HG03045 (cell line): ENCODE measurements around the gene PDE4D.
"Not testable (repeated sequence)": the region's sequence is repeated elsewhere in the genome, so short reads cannot be mapped to it uniquely, and the experiment has no call there.

Experiments
- ATAC-seq: cut with Tn5 transposase; IDR thresholded peaks from one replicate; pipeline ENCODE4 v1.9.1; 2021; ENCODE audit warnings: mild to moderate bottlenecking, moderate library complexity; ENCODE audit not compliant: unreplicated experiment

Gene PDE4D

GRCh38 chr5:59712836-59713497, 180.6 kb downstream of the PDE4D start:
- no peak for ATAC-seq

- ATAC-seq: no peak
Observed at GRCh38 chr5:59711310-59711709, 182.2 kb downstream of the PDE4D start.

GRCh38 chr5:59709846-59710245, 183.7 kb downstream of the PDE4D start:
- ATAC-seq: no peak

GRCh38 chr5:59709346-59709821, 184.1 kb downstream of the PDE4D start:
- no peak for ATAC-seq

- no peak for ATAC-seq
Observed at GRCh38 chr5:59704936-59705335, 188.6 kb downstream of the PDE4D start.

DNA sequence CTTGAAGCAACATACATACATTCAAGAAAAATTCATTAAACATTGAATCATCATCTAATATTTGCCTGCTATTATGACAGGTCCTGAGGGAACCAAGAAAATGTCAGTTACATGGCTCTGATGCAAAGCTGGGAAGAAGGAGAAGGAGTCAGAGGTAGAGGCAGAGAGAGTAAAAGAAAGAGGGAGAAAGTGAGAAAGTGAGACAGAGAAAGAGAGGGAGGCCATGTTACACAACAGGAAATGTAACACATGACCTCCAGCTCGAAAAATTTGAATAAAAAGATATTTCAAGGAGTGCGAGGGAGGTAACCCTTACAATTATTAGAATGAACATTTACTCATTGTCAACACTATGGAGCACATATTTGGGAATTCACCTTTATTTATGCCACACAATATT, 189.7 kb downstream of the PDE4D start:
- no peak for ATAC-seq

DNA sequence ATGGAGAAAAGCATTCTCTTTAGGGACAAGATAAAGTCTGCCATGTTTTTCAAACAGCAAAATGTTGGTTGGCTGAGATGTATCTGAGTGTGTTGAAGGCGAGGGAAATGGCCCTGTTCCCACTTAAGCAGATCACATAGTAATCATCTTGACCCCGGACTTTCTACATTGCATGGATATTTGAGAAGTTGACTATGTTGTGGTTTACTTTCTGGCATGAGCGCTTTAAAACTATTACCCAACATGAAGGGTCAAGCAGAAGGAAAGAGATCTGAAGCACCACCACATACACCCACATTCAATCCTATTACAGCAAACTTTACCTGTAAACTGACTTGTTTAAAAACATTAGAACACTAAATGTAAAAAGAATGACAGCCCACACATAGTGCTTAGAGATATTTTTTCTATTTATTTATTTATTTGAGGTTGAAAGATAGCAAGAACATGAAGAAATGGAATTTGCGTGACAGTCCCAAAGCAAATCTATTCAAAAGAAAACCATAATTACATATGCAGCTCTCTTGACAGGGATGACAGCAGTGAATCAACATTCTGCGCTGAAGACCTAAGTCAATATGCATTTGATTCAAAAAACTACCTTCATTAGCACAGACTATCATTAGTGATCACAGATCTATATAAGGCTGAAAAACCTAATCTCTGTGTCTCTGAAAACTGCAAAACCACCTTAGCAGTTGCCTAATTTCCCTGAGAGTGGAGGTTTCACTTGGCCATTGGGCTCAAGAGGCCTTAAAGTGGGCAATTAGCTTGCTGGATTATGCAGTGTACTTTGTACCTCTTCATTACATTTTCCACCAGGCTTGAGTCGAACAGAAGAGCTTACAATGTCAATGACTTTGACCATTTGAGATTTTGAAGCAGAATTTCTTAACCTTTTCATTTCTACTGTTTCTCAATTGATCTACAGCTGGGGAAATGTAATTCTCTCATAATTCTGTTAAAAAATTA, 195.0 kb downstream of the PDE4D start:
- no peak for ATAC-seq

DNA sequence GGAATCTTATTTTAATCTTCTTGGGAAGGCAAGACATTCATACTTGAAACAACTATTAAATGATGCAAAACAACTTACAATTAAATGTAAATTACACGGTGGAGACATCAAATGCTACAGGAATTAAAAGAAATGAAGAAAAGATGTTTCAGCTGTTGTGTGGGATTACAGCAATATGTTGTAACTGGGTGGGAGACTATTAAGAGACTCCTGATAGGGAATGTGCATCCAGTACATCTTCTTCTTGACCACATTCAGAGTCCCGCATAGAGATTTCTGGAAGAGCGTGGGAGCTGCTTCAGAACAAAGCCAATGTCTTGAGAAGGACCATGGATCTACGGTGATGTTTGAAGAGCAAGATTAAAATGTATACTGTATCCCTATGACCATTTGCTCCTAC, 199.1 kb downstream of the PDE4D start:
- ATAC-seq: no peak

DNA sequence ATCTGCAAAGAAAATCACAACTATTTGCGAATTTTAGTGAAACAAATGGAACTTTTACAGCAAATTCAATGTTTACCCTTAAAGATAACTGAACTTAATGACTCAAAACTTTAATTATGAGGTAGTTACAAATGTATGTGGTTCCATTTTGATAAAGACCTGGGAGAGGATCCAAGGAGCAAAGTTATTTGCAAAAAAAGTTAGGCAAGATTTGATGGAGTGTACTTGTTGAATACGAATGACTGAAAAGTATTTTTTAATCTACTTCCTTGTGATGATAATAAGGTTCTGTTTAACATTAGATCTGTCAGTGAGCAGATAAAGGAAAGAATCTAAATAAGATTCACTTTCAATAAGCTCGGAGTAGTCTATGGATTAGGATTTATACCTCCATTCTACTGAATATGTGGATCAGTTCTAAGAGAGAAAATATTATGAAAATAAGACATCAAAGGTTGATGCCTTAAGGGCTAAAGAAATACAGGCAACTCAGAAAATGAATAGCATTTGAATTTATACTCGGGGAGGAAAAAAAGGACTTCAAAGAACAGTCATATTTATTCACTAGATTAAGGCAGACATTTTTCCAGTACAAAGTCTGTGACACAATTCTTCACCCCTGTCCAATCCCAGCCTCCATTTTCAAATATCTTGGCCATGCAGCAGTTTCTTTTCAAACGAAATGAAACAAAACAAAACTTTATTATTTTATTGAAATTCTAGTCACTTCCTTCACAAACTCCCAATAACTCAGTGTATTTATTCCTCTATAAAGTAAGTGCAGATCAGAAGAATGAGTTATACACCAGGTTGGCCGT, 199.8 kb downstream of the PDE4D start:
- no peak for ATAC-seq

DNA sequence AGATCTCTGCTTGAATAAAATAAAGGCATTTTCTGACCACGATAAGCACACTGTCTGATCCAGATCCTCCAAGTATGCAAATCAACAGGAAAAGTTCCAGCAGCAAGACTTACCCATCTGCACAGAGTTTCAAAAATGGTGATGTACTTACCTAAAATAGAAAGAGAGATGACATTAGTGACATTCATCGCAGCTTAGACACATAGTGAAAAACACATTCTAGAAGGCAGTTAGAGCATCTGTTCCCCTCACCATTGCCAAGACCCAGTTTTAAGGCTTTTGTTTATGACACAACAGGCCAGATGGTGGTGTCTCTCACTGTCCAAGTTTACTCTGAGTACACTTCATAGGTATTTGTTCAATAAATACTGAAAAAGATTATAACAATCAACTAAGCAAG, 207.7 kb downstream of the PDE4D start:
- no peak for ATAC-seq

- no peak for ATAC-seq
Observed at GRCh38 chr5:59685191-59685530, 208.4 kb downstream of the PDE4D start.

DNA sequence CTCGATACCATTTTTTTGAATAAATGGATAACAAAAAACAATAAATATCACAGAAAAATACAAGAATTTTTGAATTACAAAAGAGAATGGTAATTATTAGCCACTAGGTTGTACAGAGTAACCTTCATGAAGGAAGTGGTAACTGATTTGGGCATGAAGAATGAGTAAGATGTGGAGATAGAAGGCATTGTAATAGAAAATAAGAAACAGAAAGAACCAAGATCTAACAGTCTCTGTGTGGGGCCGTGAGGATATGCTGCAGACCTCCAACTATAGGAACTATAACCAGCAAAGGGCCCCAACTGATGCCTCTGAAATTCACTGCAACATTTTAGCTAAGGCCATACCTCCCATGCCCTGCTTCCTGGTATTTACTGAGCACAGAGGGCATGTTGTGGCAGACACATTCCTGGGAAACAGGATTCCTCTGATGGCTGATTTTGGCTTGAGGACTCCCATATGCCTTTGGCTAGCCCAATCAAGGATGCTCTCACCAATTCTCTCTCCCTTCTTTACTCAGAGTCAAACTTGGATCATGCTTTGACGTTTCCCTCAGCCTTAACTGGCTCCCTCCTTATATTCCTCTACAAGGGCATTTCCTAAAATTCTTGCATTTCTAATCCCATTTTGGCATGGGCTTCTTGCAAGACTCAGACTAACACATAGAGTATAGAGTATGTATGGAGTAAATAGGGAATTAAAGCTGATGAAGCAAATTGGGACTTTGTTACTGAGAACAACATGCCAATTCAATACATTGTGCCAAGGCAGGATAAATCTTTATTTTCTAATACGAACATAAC, 208.9 kb downstream of the PDE4D start:
- no peak for ATAC-seq

- no peak for ATAC-seq
Observed at GRCh38 chr5:59683311-59683710, 210.2 kb downstream of the PDE4D start.

DNA sequence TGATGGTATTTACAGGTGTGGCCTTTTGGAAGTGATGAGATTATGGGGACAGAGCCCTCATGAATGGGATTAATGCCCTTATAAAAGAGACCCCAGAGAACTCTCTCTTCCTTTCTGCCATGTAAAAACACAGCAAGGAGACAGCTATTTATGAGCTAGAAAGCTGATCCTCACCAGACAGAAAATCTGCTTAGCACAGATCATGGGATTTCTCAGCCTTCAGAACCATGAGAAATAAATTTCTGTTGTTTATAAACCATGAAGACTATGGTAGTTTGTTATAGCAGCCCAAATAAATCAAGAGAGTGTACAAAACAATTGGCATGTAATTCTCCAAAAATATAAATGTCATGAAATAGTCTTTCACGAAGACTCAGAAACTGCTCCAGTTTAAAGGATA, 211.0 kb downstream of the PDE4D start:
- ATAC-seq: no peak

DNA sequence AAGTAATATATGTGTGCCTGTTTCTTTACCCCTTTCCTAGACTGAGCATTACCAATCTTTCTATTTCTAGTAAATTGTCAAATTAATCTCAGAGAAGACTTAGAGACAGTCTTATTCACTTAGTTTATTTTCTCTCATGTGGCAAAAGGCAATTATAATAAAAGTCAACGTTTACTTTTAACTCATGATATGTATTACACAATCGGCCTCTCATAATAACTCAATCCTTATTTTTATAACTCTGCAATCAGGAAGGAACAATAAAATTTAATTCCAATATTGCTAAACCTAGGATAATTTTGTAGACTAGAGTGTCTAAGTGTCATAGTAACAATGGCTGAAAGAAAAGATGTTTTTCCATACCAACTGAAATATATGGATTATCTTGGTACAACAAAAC, 214.6 kb downstream of the PDE4D start:
- no peak for ATAC-seq

GRCh38 chr5:59674763-59675162, 218.8 kb downstream of the PDE4D start:
- ATAC-seq: no peak

DNA sequence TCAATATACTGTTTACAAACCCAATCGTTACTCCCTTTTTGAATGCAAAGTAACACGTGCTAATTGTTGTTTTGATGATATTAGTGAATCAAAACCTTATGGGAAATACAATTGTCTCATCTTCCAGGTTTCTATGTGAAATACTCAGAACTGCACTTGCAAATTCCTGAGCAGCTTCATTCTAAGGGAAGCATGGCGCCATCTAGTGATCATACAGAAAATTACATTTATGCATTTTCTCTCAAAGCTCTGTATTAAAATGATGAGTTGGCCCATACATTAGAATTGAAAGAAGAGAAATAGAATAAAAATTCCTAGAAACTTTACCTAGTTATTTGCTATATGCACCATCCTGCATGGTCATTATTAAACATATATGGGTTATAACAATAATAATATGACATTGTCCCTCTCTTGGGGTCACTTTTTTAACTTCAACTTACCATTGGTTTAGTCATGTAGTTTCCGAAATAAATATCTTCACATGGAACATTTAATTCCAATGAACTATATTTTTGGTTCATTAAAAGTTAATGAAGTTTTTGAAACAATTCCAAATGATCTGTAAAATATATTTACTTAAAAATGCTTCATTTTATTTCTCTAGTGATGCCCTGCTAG, 220.0 kb downstream of the PDE4D start:
- ATAC-seq: no peak

GRCh38 chr5:59666440-59667068, 227.0 kb downstream of the PDE4D start:
- no peak for ATAC-seq

DNA sequence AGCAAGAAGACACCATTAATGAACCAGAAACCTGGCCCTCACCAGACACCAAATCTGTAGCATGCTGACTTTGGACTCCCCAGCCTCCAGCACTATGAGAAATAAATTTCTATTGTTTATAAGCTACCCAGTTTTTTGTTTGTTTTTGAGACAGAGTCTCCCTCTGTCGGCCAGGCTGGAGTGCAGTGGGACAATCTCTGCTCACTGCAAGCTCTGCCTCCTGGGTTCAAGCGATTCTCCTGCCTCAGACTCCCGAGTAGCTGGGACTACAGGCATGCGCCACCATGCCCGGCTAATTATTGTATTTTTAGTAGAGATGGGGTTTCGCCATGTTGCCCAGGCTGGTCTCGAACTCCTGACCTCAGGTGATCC, 227.7 kb downstream of the PDE4D start:
- not testable (repeated sequence) for ATAC-seq
